ENCODE measurements around the gene TMEM147. TPM values are rescaled to one million over a fixed set of nuclear protein-coding genes. Genes with fewer than 3 reads are reported as not detected.

Gene TMEM147
- total RNA-seq, 4 donors from 2014 or later = 34.6 to 111 (median 50.0) TPM

GRCh38 chr19:35569281-35569781, 23.9 kb downstream of the TMEM147 start:
- TF ChIP-seq POLR2A (IDR thresholded peaks at IDR 0.05) = no peak
- TF ChIP-seq CTCF (IDR thresholded peaks at IDR 0.05) = no peak
- H3K27ac ChIP-seq = no peak overlapping the region
- H3K36me3 ChIP-seq = no peaks in the 10 kb centered on the region
- intact Hi-C loops (cut with DNase I; ENCODE audit: low total_unique reads) = no loop called here
- H3K9me3 ChIP-seq = no peaks in the 10 kb centered on the region
- H3K4me1 ChIP-seq = no peaks in the 10 kb centered on the region
- H3K4me3 ChIP-seq = no peak overlapping the region
- no peak for DNase-seq
- H3K27me3 ChIP-seq = no peaks in the 10 kb centered on the region

GRCh38 chr19:35571406-35571965, 26.1 kb downstream of the TMEM147 start:
- intact Hi-C loops (cut with DNase I; ENCODE audit: low total_unique reads) = no loop called here
- H3K4me1 ChIP-seq = no peaks in the 10 kb centered on the region
- H3K36me3 ChIP-seq = no peaks in the 10 kb centered on the region
- no peak for DNase-seq
- no peak overlapping the region for H3K4me3 ChIP-seq
- H3K27ac ChIP-seq = no peak overlapping the region
- no peaks in the 10 kb centered on the region for H3K27me3 ChIP-seq
- no peaks in the 10 kb centered on the region for H3K9me3 ChIP-seq
- TF ChIP-seq POLR2A (IDR thresholded peaks at IDR 0.05) (no peak), CTCF (IDR thresholded peaks at IDR 0.05) (no peak)

GRCh38 chr19:35577918-35578317, 32.5 kb downstream of the TMEM147 start:
- no peak overlapping the region for H3K27ac ChIP-seq
- no peaks in the 10 kb centered on the region for H3K27me3 ChIP-seq
- TF ChIP-seq POLR2A (IDR thresholded peaks at IDR 0.05) (no peak), CTCF (IDR thresholded peaks at IDR 0.05) (no peak)
- H3K4me3 ChIP-seq = no peak overlapping the region
- no peaks in the 10 kb centered on the region for H3K4me1 ChIP-seq
- no peaks in the 10 kb centered on the region for H3K36me3 ChIP-seq
- H3K9me3 ChIP-seq = peaks cover 0 to 3% of the 10 kb centered on the region in 2 donors
- no peak for DNase-seq
- intact Hi-C loops (cut with DNase I; ENCODE audit: low total_unique reads) = no loop called here

GRCh38 chr19:35578707-35579106, 33.3 kb downstream of the TMEM147 start:
- no peak overlapping the region for H3K27ac ChIP-seq
- H3K36me3 ChIP-seq = no peaks in the 10 kb centered on the region
- peaks cover 0 to 3% of the 10 kb centered on the region in 2 donors for H3K9me3 ChIP-seq
- intact Hi-C loops (cut with DNase I; ENCODE audit: low total_unique reads) = no loop called here
- H3K27me3 ChIP-seq = no peaks in the 10 kb centered on the region
- no peaks in the 10 kb centered on the region for H3K4me1 ChIP-seq
- no peak for DNase-seq
- no peak overlapping the region for H3K4me3 ChIP-seq
- TF ChIP-seq POLR2A (IDR thresholded peaks at IDR 0.05) (no peak), CTCF (IDR thresholded peaks at IDR 0.05) (no peak)

GRCh38 chr19:35582760-35583159, 37.3 kb downstream of the TMEM147 start:
- TF ChIP-seq CTCF (IDR thresholded peaks at IDR 0.05) (no peak), POLR2A (IDR thresholded peaks at IDR 0.05) (no peak)
- intact Hi-C loops (cut with DNase I; ENCODE audit: low total_unique reads) = no loop called here
- Histone ChIP-seq H3K27ac (no peak overlapping the region), H3K4me1 (no peaks in the 10 kb centered on the region), H3K36me3 (no peaks in the 10 kb centered on the region), H3K27me3 (no peaks in the 10 kb centered on the region), H3K9me3 (no peaks in the 10 kb centered on the region), H3K4me3 (no peak overlapping the region)
- DNase-seq = no peak

Measured in uterus (tissue), 4 donors.